ENCODE results near the gene RNF169.

DNA sequence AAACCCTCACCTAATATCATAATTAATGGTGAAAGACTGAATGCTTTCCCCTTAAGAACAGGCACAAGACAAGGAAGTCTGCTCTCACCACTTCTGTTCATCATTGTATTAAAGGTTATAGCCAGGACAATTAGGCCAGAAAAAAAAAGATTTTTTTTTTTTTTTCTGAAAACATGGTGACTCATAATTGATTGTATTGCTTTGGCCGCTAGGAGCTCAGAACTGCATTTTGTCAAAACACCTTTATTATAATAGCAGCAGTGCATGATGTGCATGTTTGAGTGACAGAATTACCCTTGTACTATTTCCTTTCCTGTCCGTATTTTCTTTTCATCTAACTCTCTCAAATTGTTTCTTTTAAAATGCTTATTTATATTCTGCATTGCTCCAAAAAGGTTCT, 98.1 kb downstream of the RNF169 start:
- TF ChIP-seq POLR2A (IDR thresholded peaks at IDR 0.05; ENCODE audit: low read depth, low read length) = no peak
- no peak for TF ChIP-seq POLR2AphosphoS5 (IDR thresholded peaks at IDR 0.05; ENCODE audit: low read depth, low read length)
